Measurements from ENCODE around the gene RBAK.

DNA sequence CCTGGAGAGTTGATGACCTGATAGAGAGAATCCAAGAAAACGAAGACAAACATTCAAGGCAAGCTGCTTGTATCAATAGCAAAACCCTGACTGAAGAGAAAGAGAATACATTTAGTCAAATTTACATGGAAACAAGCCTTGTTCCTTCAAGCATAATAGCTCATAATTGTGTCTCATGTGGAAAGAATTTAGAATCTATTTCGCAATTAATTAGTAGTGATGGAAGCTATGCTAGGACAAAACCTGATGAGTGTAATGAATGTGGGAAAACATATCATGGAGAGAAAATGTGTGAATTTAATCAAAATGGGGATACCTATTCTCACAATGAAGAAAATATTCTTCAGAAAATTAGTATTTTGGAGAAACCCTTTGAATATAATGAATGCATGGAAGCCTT lies 18.0 kb downstream of the RBAK start:
- TF ChIP-seq, protein P1, sequence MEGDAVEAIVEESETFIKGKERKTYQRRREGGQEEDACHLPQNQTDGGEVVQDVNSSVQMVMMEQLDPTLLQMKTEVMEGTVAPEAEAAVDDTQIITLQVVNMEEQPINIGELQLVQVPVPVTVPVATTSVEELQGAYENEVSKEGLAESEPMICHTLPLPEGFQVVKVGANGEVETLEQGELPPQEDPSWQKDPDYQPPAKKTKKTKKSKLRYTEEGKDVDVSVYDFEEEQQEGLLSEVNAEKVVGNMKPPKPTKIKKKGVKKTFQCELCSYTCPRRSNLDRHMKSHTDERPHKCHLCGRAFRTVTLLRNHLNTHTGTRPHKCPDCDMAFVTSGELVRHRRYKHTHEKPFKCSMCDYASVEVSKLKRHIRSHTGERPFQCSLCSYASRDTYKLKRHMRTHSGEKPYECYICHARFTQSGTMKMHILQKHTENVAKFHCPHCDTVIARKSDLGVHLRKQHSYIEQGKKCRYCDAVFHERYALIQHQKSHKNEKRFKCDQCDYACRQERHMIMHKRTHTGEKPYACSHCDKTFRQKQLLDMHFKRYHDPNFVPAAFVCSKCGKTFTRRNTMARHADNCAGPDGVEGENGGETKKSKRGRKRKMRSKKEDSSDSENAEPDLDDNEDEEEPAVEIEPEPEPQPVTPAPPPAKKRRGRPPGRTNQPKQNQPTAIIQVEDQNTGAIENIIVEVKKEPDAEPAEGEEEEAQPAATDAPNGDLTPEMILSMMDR (conservative IDR thresholded peaks at IDR 0.05; ENCODE audit: low read length) = no peak
- TF ChIP-seq EZH2phosphoT487 (IDR thresholded peaks at IDR 0.05; ENCODE audit: borderline replicate concordance, low read depth, low read length) = no peak

All from OCI-LY7 (cell line).